K562 (cell line): Measurements from ENCODE around the gene ATXN1. TPM values are rescaled to one million over a fixed set of nuclear protein-coding genes. Genes with fewer than 3 reads are reported as not detected.

Source experiments
- ARID2 ChIP-seq: fragments of 450-650 bp; IDR thresholded peaks from 2 replicates; pipeline ENCODE4 v1.6.1; 2017; ENCODE audit warnings: antibody characterized with exemption, mild to moderate bottlenecking
- GABPB2 ChIP-seq: fragments of 250-450 bp; sonication (Bioruptor Pico); conservative IDR thresholded peaks from 2 replicates; pipeline ENCODE4 v1.5.1; 2021; ENCODE audit warnings: mild to moderate bottlenecking
- HNRNPLL ChIP-seq: fragments of 200-400 bp; formaldehyde crosslinking; IDR thresholded peaks from 2 replicates; pipeline ENCODE4 v1.6.1; 2017; ENCODE audit warnings: low read length, low read depth, mild to moderate bottlenecking; ENCODE audit not compliant: poor library complexity, severe bottlenecking
- KLF1 ChIP-seq: fragments of 450-650 bp; IDR thresholded peaks from 2 replicates; pipeline ENCODE4 v1.6.1; 2016; ENCODE audit warnings: missing genetic modification characterization, missing compliant biosample characterization
- KLF10 ChIP-seq: fragments of 250-450 bp; sonication (Bioruptor Pico); IDR thresholded peaks from 2 replicates; pipeline ENCODE4 v1.6.1; 2021; ENCODE audit warnings: matching md5 sums
- RFX1 ChIP-seq: fragments of 450-650 bp; IDR thresholded peaks from 2 replicates; pipeline ENCODE4 v1.6.1; 2016; ENCODE audit warnings: mild to moderate bottlenecking, moderate library complexity
- ZNF124 ChIP-seq: sonication (generic); formaldehyde crosslinking; IDR thresholded peaks from 2 replicates; pipeline ENCODE4 v1.8.1; 2022; ENCODE audit warnings: missing genetic modification reagents
- ZNF217 ChIP-seq: sonication (generic); formaldehyde crosslinking; IDR thresholded peaks from 2 replicates; pipeline ENCODE4 v1.8.0; 2022; ENCODE audit warnings: mild to moderate bottlenecking, missing genetic modification reagents
- ZNF316 ChIP-seq: fragments of 450-650 bp; IDR thresholded peaks from 2 replicates; pipeline ENCODE4 v1.6.1; 2016
- ZNF589 ChIP-seq: fragments of 200-800 bp; sonication (Bioruptor generic); IDR thresholded peaks from 2 replicates; pipeline ENCODE4 v1.6.1; 2016; ENCODE audit warnings: low read depth, missing genetic modification characterization, missing compliant biosample characterization
- ZNF707 ChIP-seq: fragments of 250-450 bp; sonication (Bioruptor Pico); conservative IDR thresholded peaks from 2 replicates; pipeline ENCODE4 v1.8.0; 2022; ENCODE audit warnings: inconsistent platforms, mild to moderate bottlenecking, moderate library complexity
- polyA plus RNA-seq, 8 experiments: library from polyadenylated mRNA; depleted of rRNA in 4 of 8; stranded (reverse) in 5 of 8; unstranded in 3 of 8; fragments of >200 nt; fragmentation: Nextera tagmentation in 2 of 8; fragmentation: Illumina TruSeq in 1 of 8; extraction: Ambion mirVana in 2 of 8; extraction: Trizol in 1 of 8; gene quantifications; 2 replicates each; pipeline versions ENCODE4 v1.2.1 to v1.2.3, GENCODE V29; 2011 to 2014; ENCODE audit warnings: inconsistent platforms in 1 of 8, missing spikeins in 1 of 8
- total RNA-seq, 7 experiments: library from RNA; depleted of rRNA in 6 of 7; stranded (reverse); fragments of >200 nt in 6 of 7; fragmentation: Illumina TruSeq in 2 of 7; extraction: Trizol in 2 of 7; gene quantifications; 2 replicates each; pipeline versions ENCODE4 v1.2.1 to v1.2.3, GENCODE V29; 2011 to 2021; ENCODE audit warnings: low replicate concordance in 1 of 7
- TF ChIP-seq, protein P1 (sequence below): sonication (generic); formaldehyde crosslinking; IDR thresholded peaks from 2 replicates; pipeline ENCODE4 v1.8.0; 2022; ENCODE audit warnings: mild to moderate bottlenecking, missing genetic modification reagents
- TF ChIP-seq, protein P2 (sequence below): fragments of 250-450 bp; sonication (Bioruptor Pico); IDR thresholded peaks from 2 replicates; pipeline ENCODE4 v1.5.0; 2021
- TF ChIP-seq, protein P3 (sequence below): fragments of 200-800 bp; sonication (Bioruptor generic); IDR thresholded peaks from 2 replicates; pipeline ENCODE4 v1.6.1; 2016; ENCODE audit warnings: missing genetic modification characterization, missing compliant biosample characterization
- TF ChIP-seq, protein P4 (sequence below): IDR thresholded peaks from 2 replicates; pipeline ENCODE4 v1.6.1; 2011; ENCODE audit not compliant: insufficient read length; ENCODE audit errors: extremely low read depth

The ATXN1 gene
- total and polyA plus RNA-seq, 9 of the 15 experiments (the other 6 are each of a cell fraction or from before 2014, with no cell fraction given) = under 0.01 to 1.2 (median 0.58) TPM

DNA sequence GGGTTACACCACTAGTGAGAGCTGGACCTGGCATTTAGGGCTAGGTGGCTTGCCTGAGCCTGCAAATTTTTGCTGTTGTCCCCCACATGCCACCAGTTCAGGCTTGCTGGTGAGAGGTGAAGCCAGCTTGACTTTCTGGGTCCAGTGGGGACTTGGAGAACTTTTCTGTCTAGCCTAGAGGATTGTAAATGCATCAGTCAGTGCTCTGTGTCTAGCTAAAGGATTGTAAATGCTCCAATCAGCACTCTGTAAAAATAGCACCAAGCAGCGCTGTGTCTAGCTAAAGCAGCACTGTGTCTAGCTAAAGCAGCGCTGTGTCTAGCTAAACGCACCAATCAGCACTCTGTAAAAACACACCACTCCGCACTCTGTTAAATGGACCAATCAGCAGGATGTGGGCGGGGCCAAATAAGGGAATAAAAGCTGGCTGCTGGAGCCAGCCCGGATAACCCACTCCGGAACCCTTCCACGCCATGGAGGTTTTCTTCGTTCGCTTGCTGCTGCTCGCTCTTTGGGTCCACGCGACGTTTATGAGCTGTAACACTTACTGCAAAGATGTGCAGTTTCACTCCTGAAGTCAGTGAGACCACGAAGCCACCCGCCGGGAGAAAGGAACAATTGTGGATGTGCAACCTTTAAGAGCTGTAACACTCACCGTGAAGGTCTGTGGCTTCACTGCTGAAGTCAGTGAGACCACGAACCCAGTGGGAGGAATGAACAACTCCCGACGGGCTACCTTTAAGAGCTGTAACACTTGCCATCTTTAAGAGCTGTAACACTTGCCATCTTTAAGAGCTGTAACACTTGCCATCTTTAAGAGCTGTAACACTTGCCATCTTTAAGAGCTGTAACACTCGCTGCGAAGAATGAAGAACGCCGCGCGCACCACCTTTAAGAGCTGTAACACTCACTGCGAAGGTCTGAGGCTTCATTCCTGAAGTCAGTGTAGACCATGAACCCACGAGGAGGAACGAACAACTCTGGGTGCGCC lies 495.6 kb downstream of the ATXN1 start (continued):
- TF ChIP-seq, protein P1, sequence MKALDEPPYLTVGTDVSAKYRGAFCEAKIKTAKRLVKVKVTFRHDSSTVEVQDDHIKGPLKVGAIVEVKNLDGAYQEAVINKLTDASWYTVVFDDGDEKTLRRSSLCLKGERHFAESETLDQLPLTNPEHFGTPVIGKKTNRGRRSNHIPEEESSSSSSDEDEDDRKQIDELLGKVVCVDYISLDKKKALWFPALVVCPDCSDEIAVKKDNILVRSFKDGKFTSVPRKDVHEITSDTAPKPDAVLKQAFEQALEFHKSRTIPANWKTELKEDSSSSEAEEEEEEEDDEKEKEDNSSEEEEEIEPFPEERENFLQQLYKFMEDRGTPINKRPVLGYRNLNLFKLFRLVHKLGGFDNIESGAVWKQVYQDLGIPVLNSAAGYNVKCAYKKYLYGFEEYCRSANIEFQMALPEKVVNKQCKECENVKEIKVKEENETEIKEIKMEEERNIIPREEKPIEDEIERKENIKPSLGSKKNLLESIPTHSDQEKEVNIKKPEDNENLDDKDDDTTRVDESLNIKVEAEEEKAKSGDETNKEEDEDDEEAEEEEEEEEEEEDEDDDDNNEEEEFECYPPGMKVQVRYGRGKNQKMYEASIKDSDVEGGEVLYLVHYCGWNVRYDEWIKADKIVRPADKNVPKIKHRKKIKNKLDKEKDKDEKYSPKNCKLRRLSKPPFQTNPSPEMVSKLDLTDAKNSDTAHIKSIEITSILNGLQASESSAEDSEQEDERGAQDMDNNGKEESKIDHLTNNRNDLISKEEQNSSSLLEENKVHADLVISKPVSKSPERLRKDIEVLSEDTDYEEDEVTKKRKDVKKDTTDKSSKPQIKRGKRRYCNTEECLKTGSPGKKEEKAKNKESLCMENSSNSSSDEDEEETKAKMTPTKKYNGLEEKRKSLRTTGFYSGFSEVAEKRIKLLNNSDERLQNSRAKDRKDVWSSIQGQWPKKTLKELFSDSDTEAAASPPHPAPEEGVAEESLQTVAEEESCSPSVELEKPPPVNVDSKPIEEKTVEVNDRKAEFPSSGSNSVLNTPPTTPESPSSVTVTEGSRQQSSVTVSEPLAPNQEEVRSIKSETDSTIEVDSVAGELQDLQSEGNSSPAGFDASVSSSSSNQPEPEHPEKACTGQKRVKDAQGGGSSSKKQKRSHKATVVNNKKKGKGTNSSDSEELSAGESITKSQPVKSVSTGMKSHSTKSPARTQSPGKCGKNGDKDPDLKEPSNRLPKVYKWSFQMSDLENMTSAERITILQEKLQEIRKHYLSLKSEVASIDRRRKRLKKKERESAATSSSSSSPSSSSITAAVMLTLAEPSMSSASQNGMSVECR (CRISPR knock-in tag) = peak; percentile 78; the same call in 1 of the 2 replicates
- TF ChIP-seq, protein P2, sequence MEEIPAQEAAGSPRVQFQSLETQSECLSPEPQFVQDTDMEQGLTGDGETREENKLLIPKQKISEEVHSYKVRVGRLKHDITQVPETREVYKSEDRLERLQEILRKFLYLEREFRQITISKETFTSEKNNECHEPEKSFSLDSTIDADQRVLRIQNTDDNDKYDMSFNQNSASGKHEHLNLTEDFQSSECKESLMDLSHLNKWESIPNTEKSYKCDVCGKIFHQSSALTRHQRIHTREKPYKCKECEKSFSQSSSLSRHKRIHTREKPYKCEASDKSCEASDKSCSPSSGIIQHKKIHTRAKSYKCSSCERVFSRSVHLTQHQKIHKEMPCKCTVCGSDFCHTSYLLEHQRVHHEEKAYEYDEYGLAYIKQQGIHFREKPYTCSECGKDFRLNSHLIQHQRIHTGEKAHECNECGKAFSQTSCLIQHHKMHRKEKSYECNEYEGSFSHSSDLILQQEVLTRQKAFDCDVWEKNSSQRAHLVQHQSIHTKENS (CRISPR knock-in tag) = peak; percentile 80; the same call in 1 of the 2 replicates
- TF ChIP-seq ZNF124 (CRISPR knock-in tag) (no peak), HNRNPLL (peak; percentile 60), KLF10 (CRISPR knock-in tag) (peak; percentile 81; the same call in 1 of the 2 replicates), ZNF707 (no peak), ZNF316 (peak; percentile 93), ZNF589 (CRISPR knock-in tag) (no peak), GABPB2 (CRISPR knock-in tag) (peak; percentile 87), ARID2 (no peak), ZNF217 (CRISPR knock-in tag) (no peak), RFX1 (no peak; the same call in 1 of the 2 replicates), KLF1 (tag) (no peak)
- TF ChIP-seq, protein P3, sequence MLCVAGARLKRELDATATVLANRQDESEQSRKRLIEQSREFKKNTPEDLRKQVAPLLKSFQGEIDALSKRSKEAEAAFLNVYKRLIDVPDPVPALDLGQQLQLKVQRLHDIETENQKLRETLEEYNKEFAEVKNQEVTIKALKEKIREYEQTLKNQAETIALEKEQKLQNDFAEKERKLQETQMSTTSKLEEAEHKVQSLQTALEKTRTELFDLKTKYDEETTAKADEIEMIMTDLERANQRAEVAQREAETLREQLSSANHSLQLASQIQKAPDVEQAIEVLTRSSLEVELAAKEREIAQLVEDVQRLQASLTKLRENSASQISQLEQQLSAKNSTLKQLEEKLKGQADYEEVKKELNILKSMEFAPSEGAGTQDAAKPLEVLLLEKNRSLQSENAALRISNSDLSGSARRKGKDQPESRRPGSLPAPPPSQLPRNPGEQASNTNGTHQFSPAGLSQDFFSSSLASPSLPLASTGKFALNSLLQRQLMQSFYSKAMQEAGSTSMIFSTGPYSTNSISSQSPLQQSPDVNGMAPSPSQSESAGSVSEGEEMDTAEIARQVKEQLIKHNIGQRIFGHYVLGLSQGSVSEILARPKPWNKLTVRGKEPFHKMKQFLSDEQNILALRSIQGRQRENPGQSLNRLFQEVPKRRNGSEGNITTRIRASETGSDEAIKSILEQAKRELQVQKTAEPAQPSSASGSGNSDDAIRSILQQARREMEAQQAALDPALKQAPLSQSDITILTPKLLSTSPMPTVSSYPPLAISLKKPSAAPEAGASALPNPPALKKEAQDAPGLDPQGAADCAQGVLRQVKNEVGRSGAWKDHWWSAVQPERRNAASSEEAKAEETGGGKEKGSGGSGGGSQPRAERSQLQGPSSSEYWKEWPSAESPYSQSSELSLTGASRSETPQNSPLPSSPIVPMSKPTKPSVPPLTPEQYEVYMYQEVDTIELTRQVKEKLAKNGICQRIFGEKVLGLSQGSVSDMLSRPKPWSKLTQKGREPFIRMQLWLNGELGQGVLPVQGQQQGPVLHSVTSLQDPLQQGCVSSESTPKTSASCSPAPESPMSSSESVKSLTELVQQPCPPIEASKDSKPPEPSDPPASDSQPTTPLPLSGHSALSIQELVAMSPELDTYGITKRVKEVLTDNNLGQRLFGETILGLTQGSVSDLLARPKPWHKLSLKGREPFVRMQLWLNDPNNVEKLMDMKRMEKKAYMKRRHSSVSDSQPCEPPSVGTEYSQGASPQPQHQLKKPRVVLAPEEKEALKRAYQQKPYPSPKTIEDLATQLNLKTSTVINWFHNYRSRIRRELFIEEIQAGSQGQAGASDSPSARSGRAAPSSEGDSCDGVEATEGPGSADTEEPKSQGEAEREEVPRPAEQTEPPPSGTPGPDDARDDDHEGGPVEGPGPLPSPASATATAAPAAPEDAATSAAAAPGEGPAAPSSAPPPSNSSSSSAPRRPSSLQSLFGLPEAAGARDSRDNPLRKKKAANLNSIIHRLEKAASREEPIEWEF = no peak
- TF ChIP-seq, protein P4, sequence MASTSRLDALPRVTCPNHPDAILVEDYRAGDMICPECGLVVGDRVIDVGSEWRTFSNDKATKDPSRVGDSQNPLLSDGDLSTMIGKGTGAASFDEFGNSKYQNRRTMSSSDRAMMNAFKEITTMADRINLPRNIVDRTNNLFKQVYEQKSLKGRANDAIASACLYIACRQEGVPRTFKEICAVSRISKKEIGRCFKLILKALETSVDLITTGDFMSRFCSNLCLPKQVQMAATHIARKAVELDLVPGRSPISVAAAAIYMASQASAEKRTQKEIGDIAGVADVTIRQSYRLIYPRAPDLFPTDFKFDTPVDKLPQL = peak; percentile 94
